Limb (tissue), 2 donors: Measurements from ENCODE around the gene REPIN1.

Source experiments
- DNase-seq, 2 donors: peaks; one replicate each; pipeline ENCODE4 v3.0.0-alpha.2; 2016; ENCODE audit errors: extremely low spot score in 2 of 2

The REPIN1 gene

DNA sequence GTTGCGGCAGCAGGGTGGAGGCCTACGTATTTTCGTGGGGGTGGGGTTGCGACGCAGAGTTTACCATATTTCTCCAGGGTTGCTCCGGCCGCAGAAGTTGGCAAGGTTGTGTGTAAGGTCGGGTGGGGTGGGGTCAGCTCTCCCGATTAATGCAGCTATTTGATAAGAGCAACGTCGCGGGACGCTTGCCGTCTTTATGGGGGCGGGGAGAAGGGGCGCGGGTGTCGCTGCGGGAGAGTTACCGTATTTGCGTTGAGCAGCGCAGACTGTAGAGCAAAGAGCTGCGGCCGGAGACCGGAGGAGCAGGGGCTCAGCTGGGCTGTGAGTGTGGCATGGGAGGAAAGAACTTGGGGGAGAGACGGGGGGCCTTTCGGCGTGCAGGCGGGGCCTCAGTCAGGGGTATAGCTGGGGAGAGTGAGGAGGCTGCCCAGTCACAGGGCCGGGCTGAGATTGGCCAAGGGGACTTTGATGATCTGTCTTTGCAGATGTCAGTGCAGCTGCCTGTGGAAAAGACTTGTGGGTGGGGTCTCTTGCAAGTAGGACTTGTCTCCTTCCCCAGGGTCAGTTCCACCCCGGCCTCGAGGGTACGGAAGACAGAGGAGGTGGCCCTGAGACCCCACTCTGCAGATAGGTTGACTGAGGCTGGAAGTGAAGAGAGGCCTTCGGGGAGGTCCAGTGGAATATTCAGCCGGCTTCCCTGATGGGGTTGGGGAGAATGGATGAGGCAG is 37.1 kb downstream of the REPIN1 start:
- peak; percentile 26 to 58 for DNase-seq

DNA sequence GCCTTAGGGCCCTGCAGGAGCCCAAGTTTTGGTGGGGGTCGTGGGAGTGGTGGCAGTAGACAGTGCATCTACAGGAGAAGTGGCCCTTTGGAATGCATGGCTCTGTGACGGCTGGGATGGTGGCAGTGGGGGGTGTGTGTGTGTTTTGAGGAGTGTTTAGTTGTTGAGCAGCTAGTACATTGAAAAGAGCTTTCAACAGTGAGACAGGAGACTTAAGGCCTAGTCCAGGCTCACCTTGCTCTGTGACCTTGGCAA is 37.6 kb downstream of the REPIN1 start:
- DNase-seq, result no peak

DNA sequence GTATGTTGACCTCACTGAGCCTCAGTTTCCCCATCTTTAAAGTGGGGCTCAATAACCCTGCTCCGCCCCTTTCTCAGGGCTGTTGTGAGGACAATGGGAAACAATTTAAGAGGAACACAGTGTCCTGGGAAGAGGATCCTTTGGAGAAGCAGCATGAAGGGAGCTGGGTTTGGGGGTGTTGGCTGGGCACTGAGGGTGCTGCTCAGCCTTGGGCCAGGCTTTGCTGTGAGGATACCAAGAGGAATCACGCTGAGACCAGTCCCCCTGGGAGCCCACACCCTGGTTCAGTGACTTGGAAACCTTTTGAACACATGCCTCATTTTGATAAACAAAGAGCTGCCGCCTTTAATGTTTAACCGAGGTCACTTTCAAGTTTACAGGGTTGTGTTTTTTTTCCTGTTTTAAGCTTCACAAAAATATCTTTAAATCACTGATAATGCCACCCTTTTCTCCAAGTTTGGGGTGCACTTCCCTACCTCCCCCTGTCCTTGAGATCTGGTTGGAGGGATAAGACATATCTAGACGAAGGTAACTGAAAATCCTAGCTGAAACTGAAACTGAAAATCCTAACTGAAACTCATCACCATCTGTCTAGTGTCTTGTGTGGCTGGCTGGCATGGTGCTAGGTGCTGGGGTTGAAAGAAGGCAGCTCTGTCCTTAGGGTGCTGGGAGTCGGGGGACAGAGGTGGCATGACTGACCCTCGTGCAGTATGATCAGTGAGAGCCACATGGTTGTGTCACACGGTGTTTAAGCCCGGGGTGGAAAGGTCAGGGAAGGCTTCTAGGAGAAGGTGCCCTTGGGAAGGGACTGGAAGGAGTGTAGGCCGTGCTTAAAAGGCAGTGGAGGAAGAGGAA is 38.2 kb downstream of the REPIN1 start:
- DNase-seq, result no peak

DNA sequence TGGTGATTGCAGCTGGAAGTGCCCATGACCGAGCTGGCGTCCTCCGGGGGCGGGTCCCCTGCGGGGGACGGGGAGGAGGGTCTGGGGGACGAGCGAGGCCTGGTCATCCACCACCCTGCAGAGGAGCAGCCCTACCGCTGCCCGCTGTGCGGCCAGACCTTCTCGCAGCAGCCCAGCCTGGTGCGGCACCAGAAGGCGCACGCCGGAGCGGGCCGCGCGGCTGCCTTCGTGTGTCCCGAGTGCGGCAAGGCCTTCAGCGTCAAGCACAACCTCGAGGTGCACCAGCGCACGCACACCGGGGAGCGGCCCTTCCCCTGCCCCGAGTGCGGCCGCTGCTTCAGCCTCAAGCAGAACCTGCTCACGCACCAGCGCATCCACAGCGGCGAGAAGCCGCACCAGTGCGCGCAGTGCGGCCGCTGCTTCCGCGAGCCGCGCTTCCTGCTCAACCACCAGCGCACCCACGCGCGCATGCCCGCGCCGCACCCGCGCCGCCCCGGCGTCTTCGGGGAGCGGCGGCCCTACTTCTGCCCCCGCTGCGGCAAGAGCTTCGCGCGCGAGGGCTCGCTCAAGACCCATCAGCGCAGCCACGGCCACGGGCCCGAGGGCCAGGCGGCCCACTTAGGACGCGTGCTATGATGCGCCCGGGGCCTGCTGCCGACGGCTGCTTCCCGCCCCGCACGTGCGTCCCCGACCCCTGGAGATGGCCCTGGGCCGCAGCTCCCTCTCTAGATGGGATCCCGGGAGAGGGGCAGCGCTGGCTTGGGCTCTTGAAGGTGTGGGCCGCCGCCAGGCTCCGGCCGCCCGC is 39.2 kb downstream of the REPIN1 start:
- no peak for DNase-seq

DNA sequence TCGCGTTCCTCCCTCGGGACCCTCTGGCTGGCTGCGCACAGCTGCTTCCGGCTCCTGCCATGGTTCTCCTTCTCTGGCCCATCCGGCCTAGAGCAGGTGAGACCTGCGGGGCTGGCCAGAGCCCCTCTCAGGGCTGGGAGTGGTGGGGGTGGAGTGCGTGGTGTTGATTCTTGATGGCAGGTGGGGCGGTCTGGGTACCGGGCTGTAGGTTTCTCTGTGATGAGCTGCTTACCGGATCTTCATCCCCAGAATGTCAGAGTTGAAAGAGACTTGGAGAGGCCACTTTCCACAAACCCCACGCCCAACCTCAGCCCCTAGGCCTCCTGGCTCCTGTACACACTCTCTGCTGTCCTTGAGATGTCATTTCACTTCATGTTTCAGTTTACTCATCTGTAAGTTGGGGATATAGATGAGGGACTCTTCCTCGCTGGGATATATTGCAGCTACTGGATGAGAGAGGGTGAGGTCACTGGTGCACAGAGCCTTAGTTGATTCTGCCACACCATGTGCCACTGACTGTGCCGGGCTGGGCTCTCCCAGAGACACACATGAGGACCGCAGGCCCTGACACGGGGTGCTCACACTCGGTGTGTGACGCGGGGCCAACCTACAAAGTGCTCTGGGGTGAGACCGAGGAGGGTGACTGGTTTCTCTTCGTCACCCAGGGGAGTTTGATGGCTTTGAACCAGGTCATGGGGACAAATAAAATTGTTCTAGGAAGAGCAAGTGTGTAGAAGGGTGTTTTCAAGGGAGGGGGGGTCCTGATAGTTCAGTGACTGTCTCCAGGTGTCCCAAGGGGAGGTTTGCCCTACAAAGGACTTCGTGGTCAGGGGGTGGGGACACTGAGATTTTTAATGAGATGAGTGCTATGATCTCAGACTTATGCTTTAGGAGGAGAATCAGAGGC is 40.0 kb downstream of the REPIN1 start:
- DNase-seq, result no peak

DNA sequence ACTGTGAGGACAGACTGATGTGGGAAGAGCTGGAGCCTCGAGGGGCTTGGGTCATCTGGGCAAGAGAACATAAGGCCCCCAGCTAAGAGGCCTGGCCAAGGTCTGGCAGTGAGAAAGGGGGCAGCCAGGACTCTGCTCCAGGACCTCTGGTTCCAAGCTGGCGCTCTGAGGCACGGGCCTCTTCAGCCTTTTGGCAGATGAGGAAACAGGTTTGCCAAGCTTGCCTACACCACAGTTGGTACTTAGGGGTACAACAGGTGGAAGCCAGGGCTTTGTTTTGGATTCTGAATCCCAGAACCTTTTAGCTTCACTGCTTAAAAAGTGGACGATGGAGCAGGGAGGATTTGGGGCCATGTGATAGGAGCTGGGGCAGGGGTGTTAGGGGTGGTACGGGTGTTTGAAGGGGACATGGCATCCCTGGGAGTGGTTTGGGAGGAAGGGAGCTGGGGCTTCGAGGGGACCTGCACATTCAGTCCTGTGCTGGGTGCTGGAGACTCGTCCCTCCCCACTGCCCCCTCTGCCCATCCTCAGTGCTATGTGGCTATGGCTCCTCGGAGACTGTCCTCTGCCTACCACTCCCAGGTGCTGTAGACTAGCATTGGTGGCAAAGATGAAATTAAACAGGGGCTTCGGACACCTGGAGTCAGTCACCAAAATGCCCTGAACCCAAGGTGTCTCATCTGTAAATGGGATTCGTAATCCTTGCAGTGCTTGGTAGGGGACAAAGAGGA is 40.8 kb downstream of the REPIN1 start:
- no peak for DNase-seq

DNA sequence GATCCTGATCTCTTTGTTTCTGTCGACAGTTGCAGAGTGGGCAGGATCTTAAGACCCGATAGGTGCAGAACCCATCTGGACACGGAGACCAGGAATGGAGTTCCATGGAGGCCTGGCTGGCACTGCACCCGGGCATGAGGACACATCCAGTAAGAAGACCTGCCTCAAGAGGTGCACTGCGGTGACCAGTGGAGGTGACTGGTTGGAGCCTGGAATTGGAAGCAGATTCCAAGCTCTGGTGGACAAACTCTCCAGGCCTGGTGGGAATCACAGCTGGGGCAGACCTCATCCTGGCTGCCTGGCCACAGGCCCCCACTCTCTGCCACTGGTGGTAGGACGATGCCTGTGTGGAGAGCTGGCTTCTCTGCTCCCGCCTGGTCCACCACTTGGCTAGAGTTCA is 41.5 kb downstream of the REPIN1 start:
- no peak for DNase-seq

DNA sequence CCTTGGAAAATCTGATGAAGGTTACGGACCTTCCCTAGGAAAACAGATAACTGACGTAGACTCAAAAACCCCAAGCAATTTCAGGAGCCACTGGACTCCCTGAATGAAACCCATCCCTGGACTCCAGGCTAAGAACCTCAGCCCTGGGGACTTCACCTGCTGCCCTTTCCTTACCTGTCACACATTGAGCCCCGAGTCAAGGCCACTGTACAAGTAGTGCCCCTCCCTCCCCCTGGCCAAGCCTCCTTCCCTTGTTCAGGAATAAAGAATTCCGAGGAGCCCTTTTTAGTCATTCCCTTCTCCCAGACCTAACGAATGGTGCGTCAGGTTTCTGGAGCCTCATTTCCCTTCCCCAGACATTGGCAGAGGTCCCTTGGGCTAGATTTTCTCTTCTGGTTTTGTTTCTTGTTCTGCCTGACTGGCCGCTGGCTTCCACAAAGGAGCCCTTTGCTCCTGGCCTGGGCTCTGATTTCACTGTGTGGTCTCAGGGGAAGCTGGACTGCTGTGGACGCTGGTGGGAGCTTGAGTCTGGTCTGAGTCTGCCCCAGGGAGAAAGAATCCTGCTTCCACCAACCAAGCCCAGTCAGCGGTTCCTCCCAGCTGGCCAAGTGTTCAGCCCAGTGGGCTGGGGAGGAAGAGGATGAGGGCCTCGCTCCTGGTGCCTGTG is 42.2 kb downstream of the REPIN1 start:
- no peak for DNase-seq

DNA sequence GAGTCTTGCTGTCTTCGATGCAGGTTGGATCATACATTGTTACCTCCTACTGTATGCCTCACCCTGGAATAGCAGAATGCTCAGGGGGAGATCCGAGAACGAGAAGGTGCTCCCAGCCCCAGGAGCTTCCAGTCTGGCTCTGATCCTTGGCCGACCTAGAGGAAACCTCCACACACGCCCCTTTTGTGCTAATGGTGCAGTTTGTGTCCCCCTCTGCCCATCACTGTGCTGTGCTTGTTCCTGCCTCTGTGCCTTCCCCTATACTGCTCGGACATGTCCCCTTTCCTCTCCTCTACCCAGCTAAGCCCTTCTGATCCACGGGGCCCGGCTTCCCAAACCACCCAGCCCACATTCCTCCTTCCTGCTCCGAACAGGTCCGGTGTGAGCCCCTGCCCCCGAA is 43.0 kb downstream of the REPIN1 start:
- DNase-seq, result no peak

DNA sequence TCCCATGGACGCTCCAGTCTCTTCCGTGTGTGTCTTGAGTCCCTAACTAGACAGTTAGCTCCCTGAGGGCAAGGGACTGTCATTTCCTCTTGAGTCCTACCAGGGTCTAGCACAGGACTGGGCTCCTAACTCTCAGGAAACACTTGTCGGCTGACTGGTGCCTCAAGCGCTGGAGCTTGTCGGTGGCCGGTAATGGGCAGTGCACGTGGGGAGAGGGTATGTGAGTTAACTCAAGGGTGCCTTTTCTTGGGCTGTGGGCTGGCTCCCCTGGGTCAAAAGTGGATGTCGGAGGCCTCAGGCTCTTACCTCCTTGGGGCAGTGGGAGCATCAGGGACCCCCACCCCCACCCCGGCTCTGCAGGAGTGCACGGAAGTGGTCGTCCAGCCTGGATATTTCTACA is 43.4 kb downstream of the REPIN1 start:
- DNase-seq, result no peak

DNA sequence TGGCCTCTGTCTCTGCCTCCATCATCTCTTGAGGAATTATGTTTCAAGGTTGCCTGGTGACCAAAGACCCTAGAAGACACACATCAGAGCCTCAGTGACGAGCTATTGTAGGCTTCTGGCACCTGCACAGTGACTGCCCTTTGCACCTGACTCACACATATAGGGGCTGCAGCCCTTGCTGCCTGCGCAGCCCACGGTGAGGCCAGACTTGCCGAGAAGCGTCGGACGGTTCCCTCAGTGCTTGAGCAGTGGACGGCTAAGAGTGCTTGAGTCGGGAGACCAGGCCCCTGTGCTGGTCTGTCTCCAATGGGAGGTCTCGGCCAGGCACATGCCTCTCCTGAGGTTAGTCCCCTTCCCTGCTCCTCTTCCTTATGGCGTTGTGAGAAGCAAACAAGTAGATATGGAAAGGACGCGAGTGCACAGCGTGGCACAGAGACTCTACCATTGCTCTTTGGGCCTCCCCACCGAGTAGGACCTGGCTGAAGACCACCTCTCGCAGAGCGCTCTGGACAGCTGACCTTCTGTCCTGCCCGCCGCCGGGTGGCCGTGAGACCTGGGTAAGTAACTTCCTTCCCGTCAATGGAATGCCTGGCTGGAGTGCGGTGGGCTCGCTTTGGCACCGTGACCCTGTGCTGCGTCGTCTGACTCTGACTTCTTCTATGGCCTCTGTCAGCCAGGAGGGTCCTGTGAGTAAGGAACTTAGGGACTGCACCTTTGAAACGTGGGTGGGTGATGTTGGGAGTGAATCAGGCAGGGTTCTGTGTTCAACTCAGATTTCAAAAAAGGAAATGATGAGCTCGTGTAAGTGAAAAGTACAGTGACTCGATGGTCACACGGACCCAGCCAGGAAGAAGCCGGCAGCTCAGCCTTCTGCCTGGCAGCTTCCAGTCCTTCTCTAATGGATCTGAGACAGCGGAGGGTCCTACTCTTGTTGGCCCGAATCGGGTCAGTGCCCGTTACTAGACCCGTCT is 44.2 kb downstream of the REPIN1 start:
- DNase-seq, result peak in 1 of 2 donors; percentile 13

DNA sequence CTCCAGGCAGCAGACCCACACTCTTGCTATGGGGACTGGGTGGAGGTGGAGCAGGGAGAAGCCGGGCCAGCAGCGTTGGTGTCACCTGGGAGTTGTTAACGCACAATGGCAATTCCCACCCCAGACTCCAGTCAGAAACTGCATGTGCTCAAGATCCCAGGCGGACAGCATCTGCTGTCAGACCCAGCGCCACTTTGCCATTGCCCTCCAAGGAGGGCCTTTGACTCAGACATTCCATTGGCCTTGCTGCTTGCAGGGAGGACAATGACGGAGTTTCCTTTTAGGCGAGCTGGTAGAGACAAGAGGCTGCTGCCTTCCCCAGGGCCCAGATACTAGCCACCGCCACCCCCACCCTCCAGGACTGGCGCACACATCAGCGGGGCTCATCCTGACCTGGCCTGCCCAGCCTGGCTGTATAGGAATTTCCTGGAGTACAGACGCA is 45.0 kb downstream of the REPIN1 start:
- DNase-seq, result no peak

DNA sequence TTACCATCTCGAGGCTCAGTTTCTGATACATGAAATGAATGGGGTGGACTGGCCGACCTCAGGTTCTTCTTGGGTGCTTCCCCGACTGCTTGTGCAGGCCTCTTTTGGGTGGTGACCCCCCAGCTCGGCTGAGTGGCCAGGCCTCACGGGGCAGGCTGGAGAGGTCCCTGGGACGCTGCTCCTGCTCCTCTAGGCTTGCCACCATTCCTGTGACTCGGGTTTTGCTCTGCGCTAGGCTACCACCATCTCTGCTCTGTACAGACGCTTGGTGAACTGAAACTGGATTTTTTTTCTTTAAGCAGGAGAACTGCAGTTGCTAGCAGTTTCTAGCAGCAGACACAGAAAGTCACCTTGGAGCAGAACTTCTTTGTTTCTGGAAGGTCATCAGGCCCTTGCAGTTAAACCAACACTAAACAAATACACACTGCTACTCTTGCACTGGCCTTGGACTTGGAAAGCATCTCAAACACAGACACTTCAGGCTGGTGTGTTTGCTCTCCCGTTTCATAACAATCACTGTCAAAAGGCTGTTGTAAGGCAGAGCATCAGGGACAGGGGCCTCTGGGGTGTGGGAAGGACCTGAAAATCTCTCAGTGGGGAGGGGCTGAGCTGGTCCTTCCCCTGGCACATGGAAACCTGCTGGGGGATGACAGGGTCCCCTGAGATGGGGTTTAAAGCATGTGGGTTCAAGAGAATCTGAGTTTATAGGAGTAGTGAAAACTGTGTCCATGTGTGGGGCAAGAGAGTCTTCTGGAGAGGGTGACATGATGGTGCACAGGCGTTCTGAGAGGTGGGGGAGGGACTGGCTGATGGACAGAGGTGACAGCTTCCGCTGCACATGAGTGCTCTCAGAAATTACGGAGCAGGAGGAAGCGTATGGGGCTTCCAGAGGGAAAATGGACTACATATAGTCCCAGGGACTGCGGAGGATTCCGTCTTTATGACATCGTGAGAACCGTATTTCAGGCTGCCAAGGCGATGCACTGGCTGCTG is 46.8 kb downstream of the REPIN1 start:
- DNase-seq, result no peak

DNA sequence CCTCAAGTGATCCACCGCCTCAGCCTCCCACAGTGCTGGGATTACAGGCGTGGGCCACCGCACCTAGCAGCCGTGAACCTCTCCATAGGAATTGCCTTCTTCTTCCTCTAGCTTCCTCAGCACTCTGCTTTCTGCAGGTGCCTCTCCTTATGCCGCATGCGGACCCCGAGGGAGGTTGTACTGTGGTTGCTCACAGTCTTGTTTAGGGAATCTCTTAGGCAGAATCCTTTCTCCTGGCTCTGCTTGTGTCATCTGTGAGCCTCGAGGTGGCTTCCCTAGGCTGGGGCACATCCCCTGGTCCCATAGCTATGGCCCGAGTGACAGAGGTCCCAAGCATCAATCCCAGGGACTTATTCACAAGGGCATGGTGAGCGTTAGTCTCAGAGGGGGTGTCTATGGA is 48.6 kb downstream of the REPIN1 start:
- DNase-seq, result no peak

DNA sequence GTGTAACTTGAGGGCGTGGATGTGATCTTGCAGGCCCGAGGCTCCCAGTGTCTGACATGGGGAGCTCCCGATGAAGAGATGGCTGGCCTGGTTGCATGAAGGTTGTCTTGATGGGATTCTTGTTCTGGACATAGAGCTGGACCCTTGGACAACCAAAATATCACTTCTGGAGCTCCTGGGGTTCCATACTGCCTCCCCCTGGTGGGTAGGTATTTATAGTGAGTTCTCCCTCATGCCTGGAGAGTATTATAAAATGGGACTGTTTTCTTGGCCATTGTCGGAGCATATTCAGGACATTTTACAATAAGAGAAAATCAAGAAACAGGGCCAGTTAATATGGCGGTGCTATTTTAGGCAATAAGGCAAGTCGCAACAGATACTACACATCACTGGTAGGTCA is 49.2 kb downstream of the REPIN1 start:
- no peak for DNase-seq

DNA sequence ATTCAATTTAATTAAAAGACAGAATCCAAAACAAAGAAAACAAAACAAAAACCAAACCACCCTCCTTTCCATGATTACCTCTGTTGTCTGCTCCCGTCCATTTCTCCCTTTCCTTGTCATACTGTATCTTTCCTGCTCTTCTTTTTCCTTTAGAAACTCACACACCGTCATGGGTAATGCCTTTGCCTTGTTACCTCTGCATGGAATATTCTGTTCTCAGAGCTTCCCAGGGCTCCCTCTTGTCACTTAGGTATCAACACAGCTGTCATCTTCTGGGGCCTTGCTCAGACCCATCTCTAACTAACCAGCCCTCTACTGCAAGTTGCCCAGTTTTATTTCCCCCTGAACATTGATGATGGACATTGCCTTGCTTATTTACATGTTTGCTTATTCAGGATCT is 51.6 kb downstream of the REPIN1 start:
- DNase-seq, result no peak

DNA sequence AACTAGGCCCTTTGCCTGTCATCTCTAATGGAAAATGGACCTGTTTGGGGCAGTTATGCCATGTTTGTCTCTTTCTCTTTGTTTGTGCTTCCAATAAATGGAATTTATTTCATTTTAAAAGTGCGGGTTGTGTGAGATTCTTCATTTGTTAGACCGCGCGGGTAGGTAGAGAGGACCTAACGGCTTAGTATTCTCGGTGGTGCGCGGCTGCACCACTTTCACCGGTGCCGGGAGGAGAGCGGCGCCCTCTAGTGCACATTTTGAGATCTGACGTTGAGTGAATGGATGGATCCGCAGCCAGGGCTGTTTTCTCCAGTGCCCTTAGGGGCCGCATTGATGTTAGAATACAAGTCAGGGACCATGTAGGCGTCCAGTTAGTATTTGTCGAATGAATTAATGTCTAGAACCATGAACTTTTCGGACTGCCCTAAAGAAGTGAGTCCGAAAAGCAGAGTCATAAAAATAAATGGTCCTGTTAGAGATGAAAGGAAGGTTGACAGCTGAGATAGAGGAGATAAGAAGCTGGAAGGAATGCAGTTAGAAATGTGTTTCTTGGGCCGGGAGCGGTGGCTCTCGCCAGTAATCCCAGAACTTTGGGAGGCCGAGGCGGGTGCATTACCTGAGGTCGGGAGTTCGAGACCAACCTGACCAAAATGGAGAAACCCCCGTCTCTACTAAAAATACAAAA is 52.5 kb downstream of the REPIN1 start:
- peak; percentile 72 to 87 for DNase-seq
